Fibroblast of mammary gland (primary cell): ENCODE measurements around the gene CCDC178.

Experiments
- DNase-seq: peaks from one replicate; pipeline ENCODE4 v3.0.0-alpha.2; 2010; ENCODE audit warnings: low read depth
- H3K4me3 ChIP-seq: 2 replicates; pipeline ENCODE4 v1.5.1; 2011; ENCODE audit warnings: low read depth, mild to moderate bottlenecking, low read length, moderate library complexity; ENCODE audit not compliant: control insufficient read depth
- CTCF ChIP-seq: conservative IDR thresholded peaks from 2 replicates; pipeline ENCODE4 v1.5.1; 2011; ENCODE audit warnings: low read depth, low read length, inconsistent platforms; ENCODE audit not compliant: control insufficient read depth, insufficient read depth

The CCDC178 gene

GRCh38 chr18:33239298-33239697 is 201.2 kb downstream of the CCDC178 start:
- DNase-seq, result no peak
- no peak overlapping the region for H3K4me3 ChIP-seq
- no peak for TF ChIP-seq CTCF

- DNase-seq, result no peak
- H3K4me3 ChIP-seq, result no peak overlapping the region
- no peak for TF ChIP-seq CTCF
These were observed 208.2 kb downstream of the CCDC178 start for GRCh38 chr18:33232318-33232626.

- H3K4me3 ChIP-seq, result no peak overlapping the region
- DNase-seq, result peak; percentile 72
- peak; percentile 97 for TF ChIP-seq CTCF
These were observed 208.8 kb downstream of the CCDC178 start for GRCh38 chr18:33231474-33232317.

- DNase-seq, result no peak
- H3K4me3 ChIP-seq, result no peak overlapping the region
- no peak for TF ChIP-seq CTCF
These were observed 228.2 kb downstream of the CCDC178 start for GRCh38 chr18:33212363-33212762.

- peak; percentile 67 for TF ChIP-seq CTCF
- DNase-seq, result peak; percentile 43
These were observed 229.8 kb downstream of the CCDC178 start for GRCh38 chr18:33210575-33211189.

GRCh38 chr18:33205777-33206176 is 234.7 kb downstream of the CCDC178 start:
- TF ChIP-seq CTCF, result no peak

More at GRCh38 chr18:33210575-33211189, 229.8 kb downstream of the CCDC178 start:
- H3K4me3 ChIP-seq, result no peak overlapping the region

More at GRCh38 chr18:33205777-33206176, 234.7 kb downstream of the CCDC178 start:
- DNase-seq, result no peak
- no peak overlapping the region for H3K4me3 ChIP-seq
